GM19395 (cell line): ENCODE data around the gene BCAN.

Experiments used
- ATAC-seq: cut with Tn5 transposase; IDR thresholded peaks from one replicate; pipeline ENCODE4 v1.9.1; 2021; ENCODE audit warnings: mild to moderate bottlenecking, moderate library complexity; ENCODE audit not compliant: unreplicated experiment

BCAN gene

GRCh38 chr1:156675210-156676113 is 33.5 kb downstream of the BCAN start:
- no peak for ATAC-seq

- ATAC-seq: no peak
Observed at GRCh38 chr1:156676114-156676819, 34.4 kb downstream of the BCAN start.

- no peak for ATAC-seq
Observed at GRCh38 chr1:156676820-156677615, 35.1 kb downstream of the BCAN start, which contains the start of gene NES. Gene NES, minus strand, starts transcription at chr1:156677407. Its CDS starts 143 bp downstream, at chr1:156677264.

- no peak for ATAC-seq
Observed at GRCh38 chr1:156677616-156678596, 36.0 kb downstream of the BCAN start.

GRCh38 chr1:156680056-156680455 is 38.1 kb downstream of the BCAN start:
- no peak for ATAC-seq

- ATAC-seq: no peak
Observed at GRCh38 chr1:156681196-156681960, 39.5 kb downstream of the BCAN start.

GRCh38 chr1:156682166-156682890 is 40.4 kb downstream of the BCAN start:
- no peak for ATAC-seq

- no peak for ATAC-seq
Observed at GRCh38 chr1:156684227-156684782, 42.4 kb downstream of the BCAN start.

- ATAC-seq: peak; percentile 86
Observed at GRCh38 chr1:156689035-156689952, 47.4 kb downstream of the BCAN start.

GRCh38 chr1:156689953-156690674 is 48.2 kb downstream of the BCAN start:
- no peak for ATAC-seq

- ATAC-seq: no peak
Observed at GRCh38 chr1:156690675-156691036, 48.7 kb downstream of the BCAN start.

- ATAC-seq: no peak
Observed at GRCh38 chr1:156691191-156691590, 49.3 kb downstream of the BCAN start.

- no peak for ATAC-seq
Observed at GRCh38 chr1:156691665-156692440, 49.9 kb downstream of the BCAN start.

GRCh38 chr1:156692441-156692924 is 50.6 kb downstream of the BCAN start:
- ATAC-seq: no peak

- no peak for ATAC-seq
Observed at GRCh38 chr1:156692925-156693847, 51.3 kb downstream of the BCAN start.
